Neural progenitor cell (in vitro differentiated cells): ENCODE data around the gene VAPB. TPM values are rescaled to one million over a fixed set of nuclear protein-coding genes. Genes with fewer than 3 reads are reported as not detected.

Source experiments
- DNase-seq: peaks from one replicate; pipeline ENCODE4 v3.0.0-alpha.2; 2016; ENCODE audit warnings: low spot score
- H2AFZ ChIP-seq: fragments of 200-600 bp; sonication (generic); replicated peaks from 2 replicates; pipeline ENCODE4 v1.6.1; 2016; ENCODE audit warnings: antibody characterized with exemption
- H3F3A ChIP-seq: fragments of 200-600 bp; sonication (generic); 2 replicates; pipeline ENCODE4 v1.6.1; 2016; ENCODE audit warnings: antibody characterized with exemption, low read depth
- H3K27ac ChIP-seq: fragments of 200-600 bp; sonication (generic); 2 replicates; pipeline ENCODE4 v1.5.1; 2016; ENCODE audit warnings: mild to moderate bottlenecking
- H3K27me3 ChIP-seq: fragments of 200-600 bp; sonication (generic); 2 replicates; pipeline ENCODE4 v1.6.1; 2016; ENCODE audit warnings: mild to moderate bottlenecking, moderate library complexity
- H3K36me3 ChIP-seq: fragments of 200-600 bp; sonication (generic); 2 replicates; pipeline ENCODE4 v1.5.1; 2016
- H3K4me1 ChIP-seq: fragments of 200-600 bp; sonication (generic); 2 replicates; pipeline ENCODE4 v1.6.1; 2016; ENCODE audit warnings: mixed run types
- H3K4me2 ChIP-seq: fragments of 200-600 bp; sonication (generic); 2 replicates; pipeline ENCODE4 v1.6.1; 2016
- H3K4me3 ChIP-seq: fragments of 200-600 bp; sonication (generic); 2 replicates; pipeline ENCODE4 v1.5.1; 2016
- H3K79me2 ChIP-seq: fragments of 200-600 bp; sonication (generic); 2 replicates; pipeline ENCODE4 v1.6.1; 2016; ENCODE audit warnings: low read depth
- H3K9ac ChIP-seq: fragments of 200-600 bp; sonication (generic); 2 replicates; pipeline ENCODE4 v1.6.1; 2016
- H3K9me3 ChIP-seq: fragments of 200-600 bp; sonication (generic); 2 replicates; pipeline ENCODE4 v1.5.1; 2016; ENCODE audit warnings: low read depth
- H4K20me1 ChIP-seq: fragments of 200-600 bp; sonication (generic); 2 replicates; pipeline ENCODE4 v1.6.1; 2016; ENCODE audit warnings: low read depth
- H3K27ac Mint-ChIP-seq: 3 replicates; pipeline ENCODE4 v1.8.0; 2021; ENCODE audit warnings: mixed read lengths
- H3K27me3 Mint-ChIP-seq: 2 replicates; pipeline ENCODE4 v1.8.0; 2022; ENCODE audit warnings: low read depth, mild to moderate bottlenecking, inconsistent platforms, moderate library complexity, mixed read lengths; ENCODE audit not compliant: insufficient read depth
- H3K36me3 Mint-ChIP-seq: 3 replicates; pipeline ENCODE4 v1.8.0; 2021; ENCODE audit warnings: mixed read lengths
- H3K4me1 Mint-ChIP-seq: 3 replicates; pipeline ENCODE4 v1.8.0; 2021; ENCODE audit warnings: mixed read lengths
- H3K4me3 Mint-ChIP-seq: 3 replicates; pipeline ENCODE4 v1.8.0; 2021; ENCODE audit warnings: mild to moderate bottlenecking, moderate library complexity, mixed read lengths
- H3K9me3 Mint-ChIP-seq: 3 replicates; pipeline ENCODE4 v1.8.0; 2020; ENCODE audit warnings: mixed read lengths
- CTCF ChIP-seq: fragments of 200-600 bp; sonication (generic); IDR thresholded peaks from 2 replicates; pipeline ENCODE4 v1.5.1; 2017; ENCODE audit warnings: antibody characterized with exemption, mild to moderate bottlenecking
- EZH2 ChIP-seq: fragments of 200-600 bp; sonication (generic); IDR thresholded peaks from 2 replicates; pipeline ENCODE4 v1.6.1; 2017; ENCODE audit warnings: antibody characterized with exemption, mild to moderate bottlenecking, moderate library complexity
- EZH2phosphoT487 ChIP-seq: fragments of 200-600 bp; sonication (generic); IDR thresholded peaks from 2 replicates; pipeline ENCODE4 v1.6.1; 2017; ENCODE audit warnings: antibody characterized with exemption
- total RNA-seq: library from RNA; depleted of rRNA; stranded (reverse); fragments of >200 nt; gene quantifications from 2 replicates; pipeline ENCODE4 v1.2.3, GENCODE V29; 2015; ENCODE audit warnings: low replicate concordance

VAPB gene
- total RNA-seq, 1 donor from 2014 or later: 31.9 TPM

GRCh38 chr20:58438970-58439808 lies 50.2 kb downstream of the VAPB start:
- Histone ChIP-seq H2AFZ (no peak overlapping the region), H4K20me1 (peaks cover 23% of the 10 kb centered on the region), H3K36me3 (peaks cover 4% of the 10 kb centered on the region), H3K27ac (no peak overlapping the region), H3K79me2 (peaks cover 64% of the 10 kb centered on the region), H3K9ac (no peak overlapping the region), H3K4me3 (no peak overlapping the region), H3K4me1 (no peaks in the 10 kb centered on the region), H3F3A (no peaks in the 10 kb centered on the region), H3K4me2 (no peak overlapping the region), H3K27me3 (no peaks in the 10 kb centered on the region), H3K9me3 (no peaks in the 10 kb centered on the region)
- DNase-seq: no peak
- Mint-ChIP-seq H3K4me3 (no peak overlapping the region), H3K27me3 (no peaks in the 10 kb centered on the region), H3K9me3 (no peaks in the 10 kb centered on the region), H3K27ac (no peak overlapping the region), H3K36me3 (peaks cover 24% of the 10 kb centered on the region), H3K4me1 (no peaks in the 10 kb centered on the region)
- TF ChIP-seq EZH2 (no peak), EZH2phosphoT487 (no peak), CTCF (no peak)

GRCh38 chr20:58440021-58440767 lies 51.2 kb downstream of the VAPB start:
- Histone ChIP-seq H3K36me3 (peaks cover 4% of the 10 kb centered on the region), H3K27ac (no peak overlapping the region), H3K79me2 (peaks cover 54% of the 10 kb centered on the region), H3K4me3 (no peak overlapping the region), H3K4me1 (no peaks in the 10 kb centered on the region), H3K9ac (no peak overlapping the region), H3F3A (no peaks in the 10 kb centered on the region), H4K20me1 (peaks cover 16% of the 10 kb centered on the region), H3K27me3 (no peaks in the 10 kb centered on the region), H2AFZ (no peak overlapping the region), H3K9me3 (no peaks in the 10 kb centered on the region), H3K4me2 (no peak overlapping the region)
- H3K27ac Mint-ChIP-seq: no peak overlapping the region
- H3K4me3 Mint-ChIP-seq: no peak overlapping the region
- H3K4me1 Mint-ChIP-seq: no peaks in the 10 kb centered on the region
- H3K9me3 Mint-ChIP-seq: no peaks in the 10 kb centered on the region
- DNase-seq: no peak
- peaks cover 26% of the 10 kb centered on the region for H3K36me3 Mint-ChIP-seq
- no peak for TF ChIP-seq CTCF
- TF ChIP-seq EZH2phosphoT487: no peak
- no peak for TF ChIP-seq EZH2
- peaks cover 2% of the 10 kb centered on the region for H3K27me3 Mint-ChIP-seq

GRCh38 chr20:58441723-58442122 lies 52.7 kb downstream of the VAPB start:
- peaks cover 16% of the 10 kb centered on the region for H4K20me1 ChIP-seq

More at GRCh38 chr20:58441723-58442122, 52.7 kb downstream of the VAPB start:
- Histone ChIP-seq H3K4me1 (no peaks in the 10 kb centered on the region), H3K4me2 (no peak overlapping the region), H3K9me3 (no peaks in the 10 kb centered on the region), H3K79me2 (peaks cover 38% of the 10 kb centered on the region), H3K4me3 (no peak overlapping the region), H3K27ac (no peak overlapping the region), H3K9ac (no peak overlapping the region), H3K27me3 (no peaks in the 10 kb centered on the region), H3K36me3 (peaks cover 4% of the 10 kb centered on the region), H3F3A (no peaks in the 10 kb centered on the region), H2AFZ (no peak overlapping the region)
- H3K36me3 Mint-ChIP-seq: peaks cover 26% of the 10 kb centered on the region
- peaks cover 2% of the 10 kb centered on the region for H3K27me3 Mint-ChIP-seq
- no peaks in the 10 kb centered on the region for H3K4me1 Mint-ChIP-seq
- H3K4me3 Mint-ChIP-seq: no peak overlapping the region
- TF ChIP-seq EZH2 (no peak), EZH2phosphoT487 (no peak), CTCF (no peak)
- H3K9me3 Mint-ChIP-seq: no peaks in the 10 kb centered on the region
- no peak for DNase-seq
- no peak overlapping the region for H3K27ac Mint-ChIP-seq
